GM21528 (cell line): ENCODE measurements around the gene LSM12.
"Not testable (repeated sequence)": the region's sequence is repeated elsewhere in the genome, so short reads cannot be mapped to it uniquely, and the experiment has no call there.

Source experiments
- ATAC-seq: cut with Tn5 transposase; IDR thresholded peaks from one replicate; pipeline ENCODE4 v1.9.1; 2021; ENCODE audit warnings: mild to moderate bottlenecking, moderate library complexity; ENCODE audit not compliant: unreplicated experiment, low FRiP score

LSM12 gene

GRCh38 chr17:44076716-44077594, 10.5 kb upstream of the LSM12 start:
- no peak for ATAC-seq

- no peak for ATAC-seq
Measured at GRCh38 chr17:44075598-44076293, 9.3 kb upstream of the LSM12 start.

DNA sequence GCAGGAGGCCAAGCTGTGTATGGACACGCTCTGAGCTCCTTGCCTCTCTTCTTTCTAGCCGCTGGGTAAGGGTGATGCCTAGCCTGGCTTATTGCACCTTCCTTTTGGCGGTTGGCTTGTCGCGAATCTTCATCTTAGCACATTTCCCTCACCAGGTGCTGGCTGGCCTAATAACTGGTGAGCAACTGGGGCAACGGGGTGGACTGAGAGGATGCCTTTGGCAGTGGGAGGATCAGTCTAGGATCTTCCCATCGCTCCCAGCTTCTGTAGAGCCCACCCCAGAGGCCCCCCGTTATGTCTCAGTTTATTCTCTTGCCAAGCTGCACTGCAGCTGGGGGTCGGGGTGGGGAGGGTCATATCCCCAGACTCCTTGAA, 8.4 kb upstream of the LSM12 start:
- ATAC-seq: no peak

GRCh38 chr17:44074231-44074910, 7.9 kb upstream of the LSM12 start:
- ATAC-seq: no peak

DNA sequence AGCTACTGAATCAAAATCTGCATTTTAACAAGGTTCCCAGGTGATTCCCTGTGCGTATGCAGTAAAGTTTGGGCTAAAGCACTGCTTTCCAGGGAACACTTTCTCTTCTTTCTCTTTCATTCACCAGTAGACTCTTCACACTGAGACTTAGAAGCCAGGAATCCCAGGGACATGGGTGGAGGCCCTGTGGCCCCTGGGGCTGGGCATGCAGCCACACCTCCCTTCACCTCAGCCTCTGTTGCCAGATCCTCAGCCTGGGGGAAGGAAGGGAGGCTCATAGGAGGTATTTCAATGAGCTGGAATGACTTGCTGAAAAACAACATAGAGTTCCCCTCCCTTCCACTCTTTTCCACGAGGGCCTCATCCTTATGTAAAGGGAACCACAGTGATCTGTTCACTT, 5.3 kb upstream of the LSM12 start:
- no peak for ATAC-seq

- no peak for ATAC-seq
Measured at GRCh38 chr17:44071198-44071520, 4.7 kb upstream of the LSM12 start.

DNA sequence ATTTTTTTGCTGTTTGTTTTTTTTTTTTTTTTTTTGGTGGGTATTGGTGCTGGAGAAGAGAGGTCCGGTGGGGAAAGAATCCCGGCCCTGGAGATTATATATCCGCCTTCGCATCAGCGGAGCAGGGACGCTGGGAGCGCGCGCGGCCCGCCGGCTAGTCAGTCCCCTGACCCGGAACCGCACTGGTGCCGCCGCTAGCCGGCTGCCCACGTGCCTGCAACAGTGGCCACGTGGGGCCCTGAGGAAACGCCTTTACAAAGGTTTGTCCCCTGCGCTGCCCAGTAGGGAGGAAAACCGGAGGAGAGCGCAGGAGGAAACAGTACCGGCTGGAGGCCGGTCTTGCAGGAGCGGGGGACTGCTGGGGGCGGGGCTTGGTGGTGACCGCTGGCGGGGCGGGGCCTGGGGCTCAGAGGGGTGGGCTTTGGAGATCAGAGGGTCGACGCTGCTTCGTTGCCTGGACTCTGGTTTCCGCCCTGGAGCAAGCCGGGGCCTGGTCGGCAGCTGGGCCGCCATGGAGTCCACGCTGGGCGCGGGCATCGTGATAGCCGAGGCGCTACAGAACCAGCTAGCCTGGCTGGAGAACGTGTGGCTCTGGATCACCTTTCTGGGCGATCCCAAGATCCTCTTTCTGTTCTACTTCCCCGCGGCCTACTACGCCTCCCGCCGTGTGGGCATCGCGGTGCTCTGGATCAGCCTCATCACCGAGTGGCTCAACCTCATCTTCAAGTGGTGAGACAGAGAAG, 4.2 kb upstream of the LSM12 start, which contains the start of gene G6PC3:
Gene G6PC3, plus strand, starts transcription at position 281 of the 743 bp plus-strand sequence. Its CDS starts 231 bp downstream, at position 512.
- ATAC-seq: peak; percentile 51

DNA sequence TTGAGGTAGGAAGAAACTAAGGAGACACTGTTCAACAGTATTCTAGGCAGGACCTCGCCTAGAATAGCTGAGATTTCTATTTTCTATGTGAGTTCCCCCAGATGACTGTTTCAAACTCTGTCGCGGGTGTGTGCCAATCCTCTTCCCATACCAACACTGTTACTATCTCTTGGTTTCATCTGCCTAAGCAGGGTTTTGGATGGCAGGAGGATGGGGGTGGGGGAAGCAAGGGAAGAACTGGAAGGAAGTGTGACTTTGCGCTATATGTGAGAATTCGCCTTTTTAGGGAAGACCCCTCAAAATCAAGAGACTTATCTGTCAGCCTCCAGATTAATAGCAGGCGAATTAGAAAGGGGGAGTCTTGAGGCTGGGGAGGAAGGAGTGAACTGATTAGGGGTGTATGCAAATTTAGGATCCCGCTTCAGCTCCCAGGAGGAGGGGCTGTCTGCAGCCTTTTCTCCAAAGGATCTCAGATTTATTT, 3.5 kb upstream of the LSM12 start:
- no peak for ATAC-seq

- no peak for ATAC-seq
Measured at GRCh38 chr17:44067545-44067940, 1.1 kb upstream of the LSM12 start.

DNA sequence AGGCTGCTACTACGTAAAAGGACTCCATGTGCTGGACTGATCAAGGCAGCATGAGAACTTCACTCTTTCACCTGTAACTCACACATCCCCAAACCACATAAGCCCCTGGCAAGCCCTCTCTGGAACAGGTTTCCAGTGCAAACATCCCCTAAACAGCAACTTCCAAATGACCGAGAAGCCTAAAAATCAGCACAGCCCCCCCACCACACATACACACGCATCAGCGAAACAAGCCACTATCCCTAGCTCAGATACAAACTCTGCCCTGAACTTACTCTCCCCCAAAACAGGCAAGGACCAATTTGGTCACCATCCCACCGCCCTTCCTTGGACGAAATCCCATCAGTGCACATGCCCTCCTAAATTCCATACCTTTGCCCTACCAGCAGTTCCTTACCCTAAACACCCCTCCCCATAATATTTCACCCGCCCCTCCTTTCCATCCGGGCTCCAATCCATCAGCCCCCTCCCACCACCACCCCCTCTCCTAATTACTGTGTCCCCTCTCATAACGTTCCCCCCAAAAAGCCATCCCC, 735 bp downstream of the LSM12 start:
- no peak for ATAC-seq

GRCh38 chr17:44063704-44064639, 2.5 kb downstream of the LSM12 start:
- no peak for ATAC-seq

DNA sequence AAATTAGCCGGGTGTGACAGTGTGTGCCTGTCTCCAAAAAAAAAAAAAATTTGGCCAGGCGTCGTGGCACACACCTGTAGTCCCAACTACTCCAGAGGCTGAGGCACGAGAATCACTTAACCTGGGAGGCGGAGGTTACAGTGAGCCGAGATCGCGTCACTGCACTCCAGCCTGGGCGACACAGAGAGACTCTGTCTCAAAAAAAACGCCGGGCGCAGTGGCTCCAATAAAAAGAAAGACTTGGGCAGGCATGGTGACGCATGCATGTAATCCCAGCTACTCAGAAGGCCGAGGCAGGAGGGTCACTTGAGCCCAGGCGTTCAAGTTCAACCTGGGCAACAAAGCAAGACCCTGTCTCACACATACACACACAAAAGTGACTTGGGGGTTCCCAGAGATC, 3.6 kb downstream of the LSM12 start:
- no peak for ATAC-seq

GRCh38 chr17:44061446-44061845, 5.0 kb downstream of the LSM12 start:
- no peak for ATAC-seq

DNA sequence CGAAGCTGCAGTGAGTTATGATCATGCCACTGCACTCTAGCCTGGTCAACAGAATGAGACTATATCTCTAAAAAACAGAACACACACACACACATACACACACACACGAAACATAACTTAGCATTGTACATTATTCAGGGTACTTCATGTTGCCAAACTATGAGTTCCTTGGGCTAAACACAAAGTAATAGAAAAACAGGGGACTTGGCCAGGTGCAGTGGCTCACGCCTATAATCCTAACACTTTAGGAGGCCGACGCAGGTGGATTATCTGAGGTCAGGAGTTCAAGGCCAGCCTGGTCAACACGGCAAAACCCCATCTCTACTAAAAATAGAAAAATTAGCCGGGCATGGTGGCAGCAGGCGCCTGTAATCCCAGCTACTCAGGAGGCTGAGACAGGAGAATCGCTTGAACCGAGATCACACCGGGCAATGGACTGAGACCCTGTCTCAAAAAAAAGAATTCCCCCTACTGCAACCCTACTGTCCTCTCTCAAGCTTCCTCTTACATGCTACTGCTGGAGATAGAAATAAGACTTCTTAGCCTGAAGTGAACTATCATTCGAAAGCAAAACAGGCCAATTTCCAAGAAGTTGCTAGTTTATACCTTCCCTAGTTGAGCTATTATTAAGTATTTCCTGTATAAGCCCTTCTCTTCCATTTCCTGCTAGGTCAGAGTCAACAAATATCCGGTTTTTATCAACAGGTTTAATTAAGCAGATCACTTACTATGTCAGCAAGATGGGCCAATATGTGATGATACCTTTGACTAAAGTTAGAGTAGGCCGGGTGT, 7.2 kb downstream of the LSM12 start:
- ATAC-seq: no peak

- no peak for ATAC-seq
Measured at GRCh38 chr17:44053125-44053872, 13.2 kb downstream of the LSM12 start.

- ATAC-seq: no peak
Measured at GRCh38 chr17:44049294-44050060, 17.0 kb downstream of the LSM12 start.

DNA sequence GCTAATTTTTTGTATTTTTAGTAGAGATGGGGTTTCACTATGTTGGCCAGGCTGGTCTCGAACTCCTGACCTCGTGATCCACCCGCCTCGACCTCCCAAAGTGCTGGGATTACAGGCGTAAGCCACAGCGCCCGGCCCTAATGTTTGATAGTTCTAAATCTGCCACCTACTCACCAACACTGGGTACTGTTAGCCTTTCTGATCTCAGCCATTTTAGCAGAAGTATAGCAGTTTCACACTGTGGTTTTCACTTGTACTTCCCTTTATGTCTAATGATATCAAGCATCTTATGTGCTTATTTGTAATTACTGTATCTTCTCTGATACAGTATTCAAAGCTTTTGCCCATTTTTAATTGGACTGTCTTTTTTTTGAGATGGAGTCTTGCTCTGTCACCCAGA, 19.6 kb downstream of the LSM12 start:
- not testable (repeated sequence) for ATAC-seq
